Caco-2 (cell line): ENCODE measurements around the gene MACROD1. TPM values are rescaled to one million over a fixed set of nuclear protein-coding genes. Genes with fewer than 3 reads are reported as not detected.

Experiments
- BruUV-seq: library from RNA; stranded (reverse); fragments of 400-500 nt; replicated peaks from 2 replicates; lab custom pipeline; 2021; lab: Mats Ljungman, UMichigan
- CTCF ChIA-PET: fragments of 300-600 bp; sonication (Branson Sonifier 250); formaldehyde crosslinking; loops from one replicate; lab custom pipeline; 2022; ENCODE audit warnings: antibody characterized with exemption; lab: Charles Lee
- POLR2A ChIA-PET: fragments of 300-600 bp; sonication (Branson Sonifier 250); formaldehyde crosslinking; loops from one replicate; lab custom pipeline; 2022; ENCODE audit warnings: antibody characterized with exemption; lab: Charles Lee
- DNase-seq, 2 experiments: peaks; one replicate each; pipeline versions ENCODE4 v3.0.0 to v3.0.0-alpha.2; 2020 to 2022
- H3K27me3 ChIP-seq: replicated peaks from 2 replicates; pipeline ENCODE4 v1.6.0; 2011; ENCODE audit warnings: low read length; ENCODE audit not compliant: control insufficient read depth, insufficient read depth
- H3K36me3 ChIP-seq: 2 replicates; pipeline ENCODE4 v1.5.1; 2011; ENCODE audit warnings: low read length; ENCODE audit not compliant: control insufficient read depth, insufficient read depth
- H3K4me1 ChIP-seq: fragments of 250-450 bp; sonication (Bioruptor Pico); 2 replicates; pipeline ENCODE4 v1.5.1; 2020; ENCODE audit warnings: mild to moderate bottlenecking
- H3K4me3 ChIP-seq: 2 replicates; pipeline ENCODE4 v1.5.1; 2011; ENCODE audit warnings: low read depth, mild to moderate bottlenecking, control low read depth, low read length
- H3K9me3 ChIP-seq: fragments of 250-450 bp; sonication (Bioruptor Pico); 2 replicates; pipeline ENCODE4 v1.5.1; 2020; ENCODE audit warnings: mild to moderate bottlenecking, moderate library complexity
- H3K27ac Mint-ChIP-seq: one replicate; pipeline ENCODE4 v1.8.0; 2022; ENCODE audit warnings: mixed read lengths; ENCODE audit not compliant: unreplicated experiment
- H3K27me3 Mint-ChIP-seq: one replicate; pipeline ENCODE4 v1.8.0; 2022; ENCODE audit warnings: mixed read lengths; ENCODE audit not compliant: insufficient read depth, unreplicated experiment
- H3K36me3 Mint-ChIP-seq: one replicate; pipeline ENCODE4 v1.8.0; 2022; ENCODE audit warnings: mild to moderate bottlenecking, mixed read lengths; ENCODE audit not compliant: insufficient read depth, unreplicated experiment
- H3K4me1 Mint-ChIP-seq: one replicate; pipeline ENCODE4 v1.8.0; 2022; ENCODE audit warnings: low read depth, mixed read lengths; ENCODE audit not compliant: unreplicated experiment
- H3K4me3 Mint-ChIP-seq: one replicate; pipeline ENCODE4 v1.8.0; 2022; ENCODE audit warnings: mild to moderate bottlenecking, moderate library complexity, mixed read lengths; ENCODE audit not compliant: unreplicated experiment
- H3K9me3 Mint-ChIP-seq: one replicate; pipeline ENCODE4 v1.8.0; 2022; ENCODE audit warnings: mixed read lengths; ENCODE audit not compliant: unreplicated experiment
- intact Hi-C: fragments of 100-400 bp; cut with micrococcal nuclease; formaldehyde crosslinking; loops from one replicate; pipeline ENCODE4 v1.10.0; 2022; ENCODE audit not compliant: unreplicated experiment
- total RNA-seq: library from RNA; stranded (reverse); gene quantifications from 2 replicates; pipeline ENCODE4 v1.2.3, GENCODE V29; 2022
- TF ChIP-seq, protein P1 (sequence below), 2 experiments: fragments of 200-600 bp in 1 of 2; IDR thresholded peaks; 1 replicate in 1 of 2; 2 replicates in 1 of 2; pipeline versions ENCODE4 v1.5.1 to v1.8.0; 2011 to 2022; ENCODE audit warnings: antibody characterized with exemption in 1 of 2, control low read depth in 1 of 2, inconsistent platforms in 1 of 2, low read depth in 1 of 2, low read length in 1 of 2, mild to moderate bottlenecking in 1 of 2, moderate library complexity in 1 of 2; ENCODE audit not compliant: insufficient read depth in 1 of 2, severe bottlenecking in 1 of 2, unreplicated experiment in 1 of 2

The MACROD1 gene
- total RNA-seq, 1 experiment from 2014 or later: 29.6 TPM

DNA sequence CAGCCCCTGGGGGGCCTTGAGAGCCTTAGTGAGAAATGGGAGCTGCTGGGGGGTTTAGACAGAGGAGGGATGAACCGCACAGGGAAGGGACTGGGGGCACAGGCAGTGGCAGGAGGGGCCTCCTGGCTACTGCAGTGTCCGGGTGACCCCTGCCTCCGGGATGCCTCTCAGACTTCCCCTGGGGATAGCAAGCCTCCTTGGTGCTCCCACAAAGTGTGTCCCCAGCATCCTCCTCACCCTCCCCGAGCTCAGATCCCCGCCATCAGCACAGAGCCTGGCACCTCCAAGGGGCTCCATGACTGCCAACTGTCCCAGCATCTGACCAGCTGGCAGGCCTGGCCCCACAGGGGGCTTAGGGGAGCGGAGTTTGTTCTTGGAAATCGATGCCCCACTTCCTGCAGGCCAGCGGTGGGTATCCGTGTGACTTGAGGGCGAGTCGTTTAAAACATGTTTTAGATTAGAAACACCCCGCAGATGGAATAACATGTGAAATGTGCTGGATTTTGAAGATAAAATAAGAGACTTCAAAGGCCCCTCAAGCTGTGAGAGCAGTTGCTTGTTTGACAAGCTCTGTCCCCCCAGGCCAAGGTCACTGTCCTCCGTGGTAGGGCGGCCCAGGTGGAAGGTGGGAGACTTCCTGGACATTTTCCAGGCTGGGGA lies 143.7 kb downstream of the MACROD1 start:
- CTCF ChIA-PET: interaction anchor here (0.6 to 0.7 kb wide), 2 partner anchors 131 to 1010 kb away, joined by 3 to 4 read pairs; no protein-coding TSS in a partner anchor
- intact Hi-C loops: no loop called here
- H3K36me3 ChIP-seq: no peaks in the 10 kb centered on the region
- Mint-ChIP-seq H3K36me3 (peaks cover 9% of the 10 kb centered on the region), H3K9me3 (no peaks in the 10 kb centered on the region), H3K4me3 (no peak overlapping the region), H3K4me1 (no peaks in the 10 kb centered on the region), H3K27ac (no peak overlapping the region), H3K27me3 (no peaks in the 10 kb centered on the region)
- BruUV-seq: no TSS peak
- POLR2A ChIA-PET: no interaction called here
- TF ChIP-seq, protein P1, sequence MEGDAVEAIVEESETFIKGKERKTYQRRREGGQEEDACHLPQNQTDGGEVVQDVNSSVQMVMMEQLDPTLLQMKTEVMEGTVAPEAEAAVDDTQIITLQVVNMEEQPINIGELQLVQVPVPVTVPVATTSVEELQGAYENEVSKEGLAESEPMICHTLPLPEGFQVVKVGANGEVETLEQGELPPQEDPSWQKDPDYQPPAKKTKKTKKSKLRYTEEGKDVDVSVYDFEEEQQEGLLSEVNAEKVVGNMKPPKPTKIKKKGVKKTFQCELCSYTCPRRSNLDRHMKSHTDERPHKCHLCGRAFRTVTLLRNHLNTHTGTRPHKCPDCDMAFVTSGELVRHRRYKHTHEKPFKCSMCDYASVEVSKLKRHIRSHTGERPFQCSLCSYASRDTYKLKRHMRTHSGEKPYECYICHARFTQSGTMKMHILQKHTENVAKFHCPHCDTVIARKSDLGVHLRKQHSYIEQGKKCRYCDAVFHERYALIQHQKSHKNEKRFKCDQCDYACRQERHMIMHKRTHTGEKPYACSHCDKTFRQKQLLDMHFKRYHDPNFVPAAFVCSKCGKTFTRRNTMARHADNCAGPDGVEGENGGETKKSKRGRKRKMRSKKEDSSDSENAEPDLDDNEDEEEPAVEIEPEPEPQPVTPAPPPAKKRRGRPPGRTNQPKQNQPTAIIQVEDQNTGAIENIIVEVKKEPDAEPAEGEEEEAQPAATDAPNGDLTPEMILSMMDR (IDR thresholded peaks at IDR 0.05; ENCODE audit: insufficient read depth in 1 of 2, low read depth in 1 of 2, low read length in 1 of 2, severe bottlenecking in 1 of 2, unreplicated experiment in 1 of 2): no peak
- no peak overlapping the region for H3K4me3 ChIP-seq
- DNase-seq: no peak
- no peaks in the 10 kb centered on the region for H3K4me1 ChIP-seq
- H3K27me3 ChIP-seq: no peaks in the 10 kb centered on the region
- H3K9me3 ChIP-seq: no peaks in the 10 kb centered on the region

GRCh38 chr11:64021757-64022093 lies 144.2 kb downstream of the MACROD1 start:
- intact Hi-C loops: no loop called here
- no peaks in the 10 kb centered on the region for H3K9me3 ChIP-seq
- no peaks in the 10 kb centered on the region for H3K27me3 ChIP-seq
- H3K9me3 Mint-ChIP-seq: no peaks in the 10 kb centered on the region
- no peaks in the 10 kb centered on the region for H3K27me3 Mint-ChIP-seq
- DNase-seq: no peak
- no peak overlapping the region for H3K4me3 ChIP-seq
- CTCF ChIA-PET: no interaction called here
- H3K4me3 Mint-ChIP-seq: no peak overlapping the region
- BruUV-seq: no TSS peak
- TF ChIP-seq, protein P1 (IDR thresholded peaks at IDR 0.05; ENCODE audit: insufficient read depth in 1 of 2, low read depth in 1 of 2, low read length in 1 of 2, severe bottlenecking in 1 of 2, unreplicated experiment in 1 of 2): no peak
- peaks cover 9% of the 10 kb centered on the region for H3K36me3 Mint-ChIP-seq
- no peaks in the 10 kb centered on the region for H3K4me1 Mint-ChIP-seq
- POLR2A ChIA-PET: no interaction called here
- no peaks in the 10 kb centered on the region for H3K36me3 ChIP-seq
- no peak overlapping the region for H3K27ac Mint-ChIP-seq
- H3K4me1 ChIP-seq: no peaks in the 10 kb centered on the region

- BruUV-seq: no TSS peak
- TF ChIP-seq, protein P1 (IDR thresholded peaks at IDR 0.05; ENCODE audit: insufficient read depth in 1 of 2, low read depth in 1 of 2, low read length in 1 of 2, severe bottlenecking in 1 of 2, unreplicated experiment in 1 of 2): no peak
- intact Hi-C loops: no loop called here
- no peaks in the 10 kb centered on the region for H3K4me1 Mint-ChIP-seq
- Histone ChIP-seq H3K27me3 (no peaks in the 10 kb centered on the region), H3K36me3 (no peaks in the 10 kb centered on the region), H3K9me3 (no peaks in the 10 kb centered on the region), H3K4me1 (no peaks in the 10 kb centered on the region), H3K4me3 (no peak overlapping the region)
- ChIA-PET POLR2A (no interaction called here), CTCF (interaction anchor here (0.7 kb wide), 1 partner anchor 44 kb away, joined by 3 read pairs; no protein-coding TSS in a partner anchor)
- H3K4me3 Mint-ChIP-seq: no peak overlapping the region
- no peaks in the 10 kb centered on the region for H3K27me3 Mint-ChIP-seq
- H3K36me3 Mint-ChIP-seq: peaks cover 9% of the 10 kb centered on the region
- H3K9me3 Mint-ChIP-seq: no peaks in the 10 kb centered on the region
- no peak for DNase-seq
- H3K27ac Mint-ChIP-seq: no peak overlapping the region
These were observed 144.7 kb downstream of the MACROD1 start for GRCh38 chr11:64020976-64021756.
